Gastrocnemius medialis (tissue), 4 donors: Measurements from ENCODE around the gene COA5. TPM values are rescaled to one million over a fixed set of nuclear protein-coding genes. Genes with fewer than 3 reads are reported as not detected.

Source experiments
- ATAC-seq, 2 donors: fragments of 150-250 bp; one replicate each; pipeline ENCODE4 v1.9.1; 2016
- DNase-seq, 2 donors: peaks; one replicate each; pipeline ENCODE4 v3.0.0-alpha.2; 2019
- H3K27ac ChIP-seq, 4 donors: fragments of 200-600 bp; sonication (generic); 1 replicate in 1 of 4; 2 replicates in 3 of 4; pipeline ENCODE4 v1.5.1; 2016 to 2018; ENCODE audit warnings: mild to moderate bottlenecking in 2 of 4, moderate library complexity in 1 of 4
- H3K27me3 ChIP-seq, 3 donors: fragments of 200-600 bp; sonication (generic) in 2 of 3; 1 replicate in 1 of 3; 2 replicates in 2 of 3; pipeline versions ENCODE4 v1.5.1 to v1.6.0; 2016 to 2019; ENCODE audit warnings: mild to moderate bottlenecking in 1 of 3, moderate library complexity in 1 of 3
- H3K36me3 ChIP-seq, 2 donors: fragments of 200-600 bp; sonication (generic) in 1 of 2; one replicate each; pipeline ENCODE4 v1.5.1; 2017 to 2018
- H3K4me1 ChIP-seq, 2 donors: fragments of 200-600 bp; sonication (generic) in 1 of 2; one replicate each; pipeline ENCODE4 v1.5.1; 2016 to 2017; ENCODE audit warnings: mild to moderate bottlenecking in 2 of 2
- H3K4me3 ChIP-seq, 4 donors: fragments of 200-600 bp; sonication (generic) in 3 of 4; 1 replicate in 1 of 4; 2 replicates in 3 of 4; pipeline ENCODE4 v1.5.1; 2016 to 2019; ENCODE audit warnings: mild to moderate bottlenecking in 2 of 4
- H3K9me3 ChIP-seq, 3 donors: fragments of 200-600 bp; sonication (generic) in 2 of 3; 1 replicate in 1 of 3; 2 replicates in 2 of 3; pipeline ENCODE4 v1.5.1; 2016 to 2019
- POLR2A ChIP-seq, 2 donors: fragments of 450-650 bp; IDR thresholded peaks; one replicate each; pipeline ENCODE4 v1.6.1; 2017; ENCODE audit warnings: antibody characterized with exemption in 2 of 2, mild to moderate bottlenecking in 2 of 2, moderate library complexity in 2 of 2
- in situ Hi-C, 4 donors: fragments of 200-750 bp; cut with MboI; loops; one replicate each; pipeline versions ENCODE4 v1.15.0 to v1.8.0; 2017; ENCODE audit warnings: low sequenced_read_pairs in 4 of 4
- intact Hi-C: fragments of 100-400 bp; cut with DNase I; formaldehyde crosslinking; loops from one replicate; pipeline ENCODE4 v1.15.1; 2023; ENCODE audit warnings: low total_unique reads
- total RNA-seq, 4 donors: library from RNA; depleted of rRNA; stranded (reverse); fragments of >200 nt; gene quantifications; one replicate each; pipeline versions ENCODE4 v1.1.0 to v1.2.3, GENCODE V29; 2016
- TF ChIP-seq, protein P1 (sequence below), 5 experiments: fragments of 450-650 bp in 3 of 5; fragments of 200-600 bp in 2 of 5; sonication (generic) in 2 of 5; IDR thresholded peaks in 4 of 5; conservative IDR thresholded peaks in 1 of 5; 1 replicate in 4 of 5; 2 replicates in 1 of 5; pipeline ENCODE4 v1.5.1; 2016 to 2019; ENCODE audit warnings: antibody characterized with exemption in 5 of 5, mild to moderate bottlenecking in 3 of 5, moderate library complexity in 3 of 5

COA5 gene, protein sequence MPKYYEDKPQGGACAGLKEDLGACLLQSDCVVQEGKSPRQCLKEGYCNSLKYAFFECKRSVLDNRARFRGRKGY
- total RNA-seq, result 10 to 100 TPM; 26.1 to 45.1 (median 31.0) TPM

DNA sequence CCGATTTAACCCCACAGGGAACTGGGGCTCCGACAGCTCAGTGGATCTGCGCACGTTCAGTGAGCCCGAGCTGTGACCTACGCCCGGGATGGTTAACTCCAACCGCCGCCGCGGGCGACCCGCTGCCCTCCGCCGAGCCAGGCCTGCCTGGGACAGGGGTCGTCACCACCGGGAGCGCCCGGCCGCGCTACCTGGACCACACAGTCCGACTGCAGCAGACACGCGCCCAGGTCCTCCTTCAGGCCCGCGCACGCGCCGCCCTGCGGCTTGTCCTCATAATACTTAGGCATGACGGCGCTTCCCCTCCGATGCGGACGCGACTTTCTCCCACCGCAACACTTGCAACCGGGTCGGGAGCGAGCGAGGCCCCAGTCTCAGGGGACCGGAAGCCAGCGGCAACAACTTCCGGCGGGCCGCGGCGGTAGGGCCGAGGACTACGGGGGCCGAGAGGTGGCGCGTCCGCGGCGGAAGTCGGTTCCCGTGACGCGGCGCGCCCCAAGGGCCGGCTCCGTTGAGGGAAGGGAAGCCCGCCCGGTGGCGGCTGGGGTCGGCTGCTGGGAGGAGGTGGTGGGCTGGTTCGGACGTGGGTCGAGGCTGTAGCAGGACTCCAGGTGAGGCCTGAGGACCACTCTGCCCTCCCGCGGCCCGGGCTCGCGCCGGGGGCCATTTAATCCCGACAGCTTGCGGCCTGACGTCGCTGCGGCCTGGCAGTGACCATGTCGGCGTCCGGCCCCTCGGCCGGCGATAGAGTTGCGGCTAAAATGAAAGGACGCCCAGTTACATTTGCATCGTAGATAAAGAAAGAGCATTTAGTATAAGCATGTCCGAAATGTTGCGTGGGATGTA is at the start of gene COA5, which contains the start of gene UNC50:
TSS of gene COA5 (minus strand) at position 397 of the 846 bp plus-strand sequence. CDS start at position 290, 107 bp downstream.
TSS of gene UNC50 (plus strand) at position 474 of the 846 bp plus-strand sequence. CDS start 1,171 bp downstream, outside the sequence.
- Histone ChIP-seq H3K4me3 (peak within 1 kb of the TSS; percentile 70 to 90 (median 86)), H3K27ac (peak within 1 kb of the TSS; percentile 91 to 97 (median 94)), H3K36me3 (peaks cover 0 to 39% of the 10 kb centered on the region in 2 donors), H3K9me3 (no peaks in the 10 kb centered on the region), H3K4me1 (peaks cover 53 to 59% of the 10 kb centered on the region in 2 donors), H3K27me3 (no peaks in the 10 kb centered on the region)
- intact Hi-C loops (loop anchor here (1.0 to 10.0 kb wide), 7 partner anchors 122 to 884 kb away; partner anchors contain the start of genes LIPT1, MGAT4A, MITD1 and MRPL30), in situ Hi-C loops (loop anchor here in 1 of 4 donors (10.0 to 25.0 kb wide), 2 partner anchors 194 to 579 kb away; partner anchors contain the start of genes MITD1 and MRPL30)
- ATAC-seq, result peak; percentile 90
- peak; percentile 79 to 85 for DNase-seq
- TF ChIP-seq, protein P1, sequence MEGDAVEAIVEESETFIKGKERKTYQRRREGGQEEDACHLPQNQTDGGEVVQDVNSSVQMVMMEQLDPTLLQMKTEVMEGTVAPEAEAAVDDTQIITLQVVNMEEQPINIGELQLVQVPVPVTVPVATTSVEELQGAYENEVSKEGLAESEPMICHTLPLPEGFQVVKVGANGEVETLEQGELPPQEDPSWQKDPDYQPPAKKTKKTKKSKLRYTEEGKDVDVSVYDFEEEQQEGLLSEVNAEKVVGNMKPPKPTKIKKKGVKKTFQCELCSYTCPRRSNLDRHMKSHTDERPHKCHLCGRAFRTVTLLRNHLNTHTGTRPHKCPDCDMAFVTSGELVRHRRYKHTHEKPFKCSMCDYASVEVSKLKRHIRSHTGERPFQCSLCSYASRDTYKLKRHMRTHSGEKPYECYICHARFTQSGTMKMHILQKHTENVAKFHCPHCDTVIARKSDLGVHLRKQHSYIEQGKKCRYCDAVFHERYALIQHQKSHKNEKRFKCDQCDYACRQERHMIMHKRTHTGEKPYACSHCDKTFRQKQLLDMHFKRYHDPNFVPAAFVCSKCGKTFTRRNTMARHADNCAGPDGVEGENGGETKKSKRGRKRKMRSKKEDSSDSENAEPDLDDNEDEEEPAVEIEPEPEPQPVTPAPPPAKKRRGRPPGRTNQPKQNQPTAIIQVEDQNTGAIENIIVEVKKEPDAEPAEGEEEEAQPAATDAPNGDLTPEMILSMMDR (IDR thresholded peaks at IDR 0.05 in 4 of 5, conservative IDR thresholded peaks at IDR 0.05 in 1 of 5), result no peak
- peak; percentile 79 to 89 for TF ChIP-seq POLR2A (IDR thresholded peaks at IDR 0.05)

DNA sequence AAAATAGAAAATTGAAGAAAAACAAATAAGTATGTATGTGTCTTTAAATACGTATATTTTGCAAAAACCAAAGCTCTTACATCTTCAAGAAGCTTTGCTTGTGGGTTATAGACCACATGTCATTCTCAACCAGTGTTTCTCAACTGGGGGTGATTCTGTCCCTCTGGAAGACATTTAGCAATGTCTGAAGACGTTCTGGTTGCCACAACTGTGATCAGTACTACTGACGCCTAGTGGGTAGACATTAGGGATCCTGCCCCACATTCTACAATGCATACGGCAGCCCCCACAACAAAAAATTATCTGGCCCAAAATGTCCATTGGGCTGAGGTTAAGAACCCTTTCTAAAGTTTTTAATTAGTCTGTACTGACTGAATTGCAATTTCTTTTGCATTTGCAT is 48.5 kb upstream of the COA5 start:
- no peak for DNase-seq
- H3K36me3 ChIP-seq, result peaks cover 0 to 12% of the 10 kb centered on the region in 2 donors
- no peaks in the 10 kb centered on the region for H3K27me3 ChIP-seq
- TF ChIP-seq, protein P1 (IDR thresholded peaks at IDR 0.05 in 4 of 5, conservative IDR thresholded peaks at IDR 0.05 in 1 of 5), result no peak
- intact Hi-C loops (no loop called here), in situ Hi-C loops (loop anchor here in 2 of 4 donors (10.0 to 25.0 kb wide), 2 partner anchors 406 to 408 kb away; no protein-coding TSS in a partner anchor)
- H3K4me3 ChIP-seq, result no peak overlapping the region
- H3K27ac ChIP-seq, result no peak overlapping the region
- no peaks in the 10 kb centered on the region for H3K4me1 ChIP-seq
- peaks cover 0 to 4% (median 0%) of the 10 kb centered on the region in 3 donors for H3K9me3 ChIP-seq
- ATAC-seq, result no peak

DNA sequence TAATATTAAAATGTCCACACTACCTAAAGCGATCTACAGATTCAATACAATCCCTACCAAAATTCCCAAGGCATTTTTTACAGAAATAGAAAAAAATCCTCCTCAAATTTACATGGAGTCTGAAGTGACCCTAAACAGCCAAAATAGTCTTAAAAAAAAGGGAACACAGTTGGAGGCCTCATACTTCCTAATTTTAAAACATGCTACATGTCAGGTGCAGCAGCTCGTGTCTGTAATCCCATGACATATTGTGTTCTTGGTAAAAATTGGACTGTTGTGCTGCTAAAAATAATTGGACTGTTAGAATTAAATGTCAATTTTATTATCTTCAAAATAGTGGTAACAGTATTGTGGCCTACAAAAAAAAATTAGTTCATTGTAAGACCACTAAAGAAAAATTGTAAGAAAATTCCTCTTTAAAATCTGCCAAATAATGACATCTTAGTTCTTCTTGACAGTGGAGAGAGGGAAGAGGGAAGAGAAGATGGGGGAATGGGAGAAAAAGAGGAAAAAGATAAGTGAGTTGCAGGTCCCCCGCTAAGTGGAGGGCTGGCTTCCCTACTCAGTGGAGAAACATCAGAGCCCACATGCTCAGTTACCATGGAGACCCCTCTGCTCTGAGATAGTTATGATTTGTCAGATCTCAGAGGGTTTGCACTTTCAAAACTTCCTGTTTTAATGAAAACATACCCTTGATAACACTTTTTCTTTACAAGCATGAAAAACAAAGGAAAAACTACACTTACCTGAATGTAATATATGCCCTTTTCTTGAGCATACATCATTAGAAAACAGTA is 46.6 kb upstream of the COA5 start:
- Histone ChIP-seq H3K27ac (peak overlapping the region in 1 of 4 donors; percentile 12), H3K4me3 (no peak overlapping the region), H3K4me1 (no peaks in the 10 kb centered on the region), H3K27me3 (no peaks in the 10 kb centered on the region), H3K9me3 (no peaks in the 10 kb centered on the region), H3K36me3 (peaks cover 0 to 4% of the 10 kb centered on the region in 2 donors)
- intact Hi-C loops, result no loop called here
- no peak for TF ChIP-seq POLR2A (IDR thresholded peaks at IDR 0.05)
- TF ChIP-seq, protein P1 (IDR thresholded peaks at IDR 0.05 in 4 of 5, conservative IDR thresholded peaks at IDR 0.05 in 1 of 5), result no peak
- ATAC-seq (no peak), DNase-seq (peak in 1 of 2 donors; percentile 21)
- in situ Hi-C loops, result loop anchor here in 3 of 4 donors (5.0 to 25.0 kb wide), 3 partner anchors 182 to 410 kb away; no protein-coding TSS in a partner anchor

DNA sequence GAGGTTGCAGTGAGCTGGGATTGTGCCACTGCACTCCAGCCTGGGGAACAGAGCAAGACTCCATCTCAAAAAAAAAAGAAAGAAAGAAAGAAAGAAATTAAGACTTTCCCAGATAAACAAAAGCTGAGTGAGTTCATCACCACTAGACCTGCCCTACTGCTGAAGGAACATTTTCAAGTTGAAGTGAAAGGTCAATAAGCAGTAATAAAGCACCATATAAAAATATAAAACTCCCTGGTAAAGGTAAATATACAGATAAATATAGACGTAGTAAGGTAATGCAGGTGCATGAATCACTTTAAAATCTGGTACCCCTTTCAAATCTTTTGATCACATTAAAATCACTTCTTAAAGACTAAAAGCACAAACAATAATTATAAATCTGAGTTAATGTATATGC is 42.7 kb upstream of the COA5 start:
- intact Hi-C loops, result no loop called here
- in situ Hi-C loops, result loop anchor here in 3 of 4 donors (5.0 to 25.0 kb wide), 3 partner anchors 186 to 414 kb away; no protein-coding TSS in a partner anchor

More for the DNA sequence above, 42.7 kb upstream of the COA5 start:
- Histone ChIP-seq H3K9me3 (no peaks in the 10 kb centered on the region), H3K27me3 (no peaks in the 10 kb centered on the region), H3K36me3 (no peaks in the 10 kb centered on the region), H3K4me1 (no peaks in the 10 kb centered on the region), H3K4me3 (no peak overlapping the region), H3K27ac (no peak overlapping the region)
- no peak for TF ChIP-seq POLR2A (IDR thresholded peaks at IDR 0.05)
- TF ChIP-seq, protein P1 (IDR thresholded peaks at IDR 0.05 in 4 of 5, conservative IDR thresholded peaks at IDR 0.05 in 1 of 5), result no peak
- DNase-seq (no peak), ATAC-seq (no peak)
